NB4 (cell line): ENCODE results near the gene PRKAG3.

Experiments
- DNase-seq: peaks from one replicate; pipeline ENCODE4 v3.0.0; 2010; ENCODE audit warnings: low read depth
- H3K4me3 ChIP-seq: one replicate; pipeline ENCODE4 v1.5.1; 2011; ENCODE audit warnings: mild to moderate bottlenecking, low read depth, low read length, moderate library complexity
- MYC ChIP-seq: IDR thresholded peaks from 2 replicates; pipeline ENCODE4 v1.6.1; 2011; ENCODE audit warnings: low read depth, low read length
- POLR2A ChIP-seq: IDR thresholded peaks from 2 replicates; pipeline ENCODE4 v1.6.1; 2011; ENCODE audit warnings: mild to moderate bottlenecking; ENCODE audit not compliant: insufficient read length; ENCODE audit errors: extremely low read depth
- TF ChIP-seq, protein P1 (sequence below): IDR thresholded peaks from one replicate; pipeline ENCODE4 v1.5.1; 2012; ENCODE audit warnings: low read depth, low read length
- TF ChIP-seq, protein P2 (sequence below): IDR thresholded peaks from 2 replicates; pipeline ENCODE4 v1.6.1; 2011; ENCODE audit warnings: low read depth, low read length

Gene PRKAG3

GRCh38 chr2:218815244-218815637 lies 16.4 kb downstream of the PRKAG3 start:
- TF ChIP-seq, protein P1, sequence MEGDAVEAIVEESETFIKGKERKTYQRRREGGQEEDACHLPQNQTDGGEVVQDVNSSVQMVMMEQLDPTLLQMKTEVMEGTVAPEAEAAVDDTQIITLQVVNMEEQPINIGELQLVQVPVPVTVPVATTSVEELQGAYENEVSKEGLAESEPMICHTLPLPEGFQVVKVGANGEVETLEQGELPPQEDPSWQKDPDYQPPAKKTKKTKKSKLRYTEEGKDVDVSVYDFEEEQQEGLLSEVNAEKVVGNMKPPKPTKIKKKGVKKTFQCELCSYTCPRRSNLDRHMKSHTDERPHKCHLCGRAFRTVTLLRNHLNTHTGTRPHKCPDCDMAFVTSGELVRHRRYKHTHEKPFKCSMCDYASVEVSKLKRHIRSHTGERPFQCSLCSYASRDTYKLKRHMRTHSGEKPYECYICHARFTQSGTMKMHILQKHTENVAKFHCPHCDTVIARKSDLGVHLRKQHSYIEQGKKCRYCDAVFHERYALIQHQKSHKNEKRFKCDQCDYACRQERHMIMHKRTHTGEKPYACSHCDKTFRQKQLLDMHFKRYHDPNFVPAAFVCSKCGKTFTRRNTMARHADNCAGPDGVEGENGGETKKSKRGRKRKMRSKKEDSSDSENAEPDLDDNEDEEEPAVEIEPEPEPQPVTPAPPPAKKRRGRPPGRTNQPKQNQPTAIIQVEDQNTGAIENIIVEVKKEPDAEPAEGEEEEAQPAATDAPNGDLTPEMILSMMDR, result no peak
- no peak for TF ChIP-seq POLR2A
- TF ChIP-seq, protein P2, sequence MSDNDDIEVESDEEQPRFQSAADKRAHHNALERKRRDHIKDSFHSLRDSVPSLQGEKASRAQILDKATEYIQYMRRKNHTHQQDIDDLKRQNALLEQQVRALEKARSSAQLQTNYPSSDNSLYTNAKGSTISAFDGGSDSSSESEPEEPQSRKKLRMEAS, result no peak
- no peak for DNase-seq

GRCh38 chr2:218814540-218815243 lies 16.9 kb downstream of the PRKAG3 start:
- TF ChIP-seq MYC (no peak), POLR2A (no peak)
- TF ChIP-seq, protein P1, result no peak
- H3K4me3 ChIP-seq, result no peak overlapping the region
- no peak for DNase-seq

More at GRCh38 chr2:218815244-218815637, 16.4 kb downstream of the PRKAG3 start:
- no peak overlapping the region for H3K4me3 ChIP-seq

DNA sequence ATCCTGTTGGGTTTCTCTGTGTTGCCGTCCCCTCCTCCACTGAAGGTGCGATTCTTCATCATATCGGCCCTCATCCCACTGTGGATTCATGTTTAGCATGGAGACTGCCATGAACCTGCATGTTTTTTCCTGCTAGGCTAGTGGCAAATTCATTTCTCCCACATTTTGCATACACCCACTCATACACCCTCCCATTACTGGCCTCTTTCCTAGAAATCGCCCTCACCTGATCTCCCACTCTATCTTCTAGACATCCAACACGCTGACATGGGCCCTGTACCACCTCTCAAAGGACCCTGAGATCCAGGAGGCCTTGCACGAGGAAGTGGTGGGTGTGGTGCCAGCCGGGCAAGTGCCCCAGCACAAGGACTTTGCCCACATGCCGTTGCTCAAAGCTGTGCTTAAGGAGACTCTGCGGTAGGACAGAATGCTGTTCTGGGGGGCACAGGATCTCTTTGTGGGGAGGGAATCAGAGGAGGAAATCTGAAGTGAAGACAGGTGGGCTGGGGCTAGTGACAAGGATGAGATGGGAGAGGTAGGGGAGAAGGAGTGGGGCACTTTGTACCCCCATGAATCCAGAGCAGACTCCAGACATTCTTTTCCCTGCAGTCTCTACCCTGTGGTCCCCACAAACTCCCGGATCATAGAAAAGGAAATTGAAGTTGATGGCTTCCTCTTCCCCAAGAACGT lies 17.7 kb downstream of the PRKAG3 start:
- TF ChIP-seq POLR2A (no peak), MYC (no peak)
- TF ChIP-seq, protein P2, result no peak
- TF ChIP-seq, protein P1, result no peak
- H3K4me3 ChIP-seq, result no peak overlapping the region
- DNase-seq, result no peak

DNA sequence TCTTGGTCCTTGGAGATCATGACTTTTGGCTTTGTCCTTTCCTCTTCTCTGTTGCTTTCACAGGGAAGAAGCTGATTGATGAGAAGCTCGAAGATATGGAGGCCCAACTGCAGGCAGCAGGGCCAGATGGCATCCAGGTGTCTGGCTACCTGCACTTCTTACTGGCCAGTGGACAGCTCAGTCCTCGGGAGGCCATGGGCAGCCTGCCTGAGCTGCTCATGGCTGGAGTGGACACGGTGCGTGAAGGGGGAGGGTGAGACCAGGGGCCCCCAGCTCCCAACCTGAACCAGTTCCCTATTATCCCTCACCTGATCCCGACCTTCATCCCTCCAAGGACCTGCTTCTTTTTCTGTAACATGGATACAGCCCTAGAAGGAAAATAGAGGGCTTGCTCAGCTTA lies 18.7 kb downstream of the PRKAG3 start:
- no peak for TF ChIP-seq MYC
- TF ChIP-seq POLR2A, result no peak
- TF ChIP-seq, protein P2, result no peak
- TF ChIP-seq, protein P1, result no peak
- DNase-seq, result no peak
- H3K4me3 ChIP-seq, result no peak overlapping the region

DNA sequence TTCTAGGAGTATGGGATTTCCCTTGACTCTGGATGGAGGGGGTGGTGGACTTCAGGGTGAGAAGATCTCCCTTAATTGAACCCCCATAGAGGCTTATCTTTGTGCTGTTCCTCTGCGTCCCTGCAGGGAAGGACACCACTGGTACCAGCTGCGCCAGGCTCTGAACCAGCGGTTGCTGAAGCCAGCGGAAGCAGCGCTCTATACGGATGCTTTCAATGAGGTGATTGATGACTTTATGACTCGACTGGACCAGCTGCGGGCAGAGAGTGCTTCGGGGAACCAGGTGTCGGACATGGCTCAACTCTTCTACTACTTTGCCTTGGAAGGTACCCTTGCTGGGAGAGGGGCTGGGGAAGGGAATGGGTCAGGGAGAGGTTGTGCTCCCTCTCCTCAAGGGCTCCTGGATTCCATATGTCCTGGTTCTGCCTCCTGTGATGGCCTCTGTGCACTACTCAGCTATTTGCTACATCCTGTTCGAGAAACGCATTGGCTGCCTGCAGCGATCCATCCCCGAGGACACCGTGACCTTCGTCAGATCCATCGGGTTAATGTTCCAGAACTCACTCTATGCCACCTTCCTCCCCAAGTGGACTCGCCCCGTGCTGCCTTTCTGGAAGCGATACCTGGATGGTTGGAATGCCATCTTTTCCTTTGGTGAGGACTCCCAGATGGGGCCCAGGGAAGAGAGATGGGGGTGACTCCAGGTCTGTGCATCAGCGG lies 19.3 kb downstream of the PRKAG3 start:
- H3K4me3 ChIP-seq, result no peak overlapping the region
- DNase-seq, result no peak
- TF ChIP-seq MYC (no peak), POLR2A (no peak)
- TF ChIP-seq, protein P2, result no peak
- TF ChIP-seq, protein P1, result no peak
